ENCODE measurements around the gene SYNPO2. TPM values are rescaled to one million over a fixed set of nuclear protein-coding genes. Genes with fewer than 3 reads are reported as not detected.
A peak's percentile ranks its signal among the peaks of the same experiment; 100 is the strongest.

SYNPO2 gene
- total RNA-seq, 1 donor from 2014 or later: 22.9 TPM

DNA sequence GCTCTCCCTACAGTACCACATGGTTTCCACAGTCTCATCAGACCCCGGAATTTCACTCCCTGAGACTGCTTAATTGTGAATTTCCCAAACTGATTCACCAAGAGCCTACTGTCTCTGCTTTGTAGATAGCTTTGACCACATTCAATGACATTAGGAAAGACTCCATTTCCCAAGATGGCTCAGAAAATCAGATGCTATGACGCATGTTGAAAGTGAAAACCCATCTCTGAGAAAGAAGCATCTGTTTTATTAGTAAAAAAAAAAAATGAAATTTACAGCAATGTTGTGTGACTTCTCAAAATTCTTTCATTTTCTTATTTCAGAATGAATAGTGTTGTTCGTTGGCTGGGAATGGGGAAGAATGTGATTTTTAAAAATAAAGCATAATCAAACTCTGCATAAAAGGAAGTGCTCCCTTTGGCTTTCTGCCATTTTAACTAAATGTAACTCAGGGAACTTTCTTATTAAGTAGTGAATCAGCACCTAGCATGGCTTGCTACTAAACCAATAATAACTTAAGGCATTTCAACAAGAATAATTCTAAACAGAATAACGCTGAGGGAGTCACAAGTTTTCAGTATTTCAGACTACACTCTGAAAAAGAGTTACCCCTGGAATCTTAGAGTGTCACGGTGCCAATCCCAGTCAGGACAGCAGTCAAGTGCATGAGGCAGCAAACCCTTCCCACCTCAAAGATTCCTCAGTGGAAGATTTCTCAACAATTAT lies 149.6 kb downstream of the SYNPO2 start:
- Mint-ChIP-seq H3K4me1 (ENCODE audit: unreplicated experiment) (peaks cover 20% of the 10 kb centered on the region), H3K27me3 (no peaks in the 10 kb centered on the region), H3K4me3 (no peak overlapping the region), H3K27ac (no peak overlapping the region), H3K36me3 (no peaks in the 10 kb centered on the region), H3K9me3 (no peaks in the 10 kb centered on the region)
- DNase-seq (ENCODE audit: extremely low spot score, unreplicated experiment): no peak
- TF ChIP-seq, protein P1, sequence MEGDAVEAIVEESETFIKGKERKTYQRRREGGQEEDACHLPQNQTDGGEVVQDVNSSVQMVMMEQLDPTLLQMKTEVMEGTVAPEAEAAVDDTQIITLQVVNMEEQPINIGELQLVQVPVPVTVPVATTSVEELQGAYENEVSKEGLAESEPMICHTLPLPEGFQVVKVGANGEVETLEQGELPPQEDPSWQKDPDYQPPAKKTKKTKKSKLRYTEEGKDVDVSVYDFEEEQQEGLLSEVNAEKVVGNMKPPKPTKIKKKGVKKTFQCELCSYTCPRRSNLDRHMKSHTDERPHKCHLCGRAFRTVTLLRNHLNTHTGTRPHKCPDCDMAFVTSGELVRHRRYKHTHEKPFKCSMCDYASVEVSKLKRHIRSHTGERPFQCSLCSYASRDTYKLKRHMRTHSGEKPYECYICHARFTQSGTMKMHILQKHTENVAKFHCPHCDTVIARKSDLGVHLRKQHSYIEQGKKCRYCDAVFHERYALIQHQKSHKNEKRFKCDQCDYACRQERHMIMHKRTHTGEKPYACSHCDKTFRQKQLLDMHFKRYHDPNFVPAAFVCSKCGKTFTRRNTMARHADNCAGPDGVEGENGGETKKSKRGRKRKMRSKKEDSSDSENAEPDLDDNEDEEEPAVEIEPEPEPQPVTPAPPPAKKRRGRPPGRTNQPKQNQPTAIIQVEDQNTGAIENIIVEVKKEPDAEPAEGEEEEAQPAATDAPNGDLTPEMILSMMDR (conservative IDR thresholded peaks at IDR 0.05): no peak

DNA sequence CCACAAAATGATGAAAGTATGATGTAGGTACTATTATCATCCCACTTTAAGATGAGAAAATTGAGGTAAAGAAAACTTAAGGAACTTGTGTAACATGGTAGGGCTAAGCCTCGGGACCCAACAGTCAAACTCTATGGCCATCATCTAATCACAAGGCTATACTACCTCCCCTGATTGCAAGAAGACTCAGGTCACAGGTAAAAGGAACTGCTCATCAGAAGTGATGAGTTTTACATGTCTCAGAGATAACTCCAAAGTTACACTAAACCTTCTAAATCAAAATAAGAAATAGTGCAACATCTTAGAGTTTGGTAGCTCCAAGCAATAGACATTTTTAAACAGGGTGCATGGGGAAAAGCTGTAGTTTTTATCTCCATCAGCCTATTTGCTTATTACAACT lies 150.5 kb downstream of the SYNPO2 start:
- no peaks in the 10 kb centered on the region for H3K9me3 Mint-ChIP-seq
- no peak overlapping the region for H3K27ac Mint-ChIP-seq
- H3K4me3 Mint-ChIP-seq: no peak overlapping the region
- H3K36me3 Mint-ChIP-seq: no peaks in the 10 kb centered on the region
- H3K4me1 Mint-ChIP-seq (ENCODE audit: unreplicated experiment): peaks cover 27% of the 10 kb centered on the region
- TF ChIP-seq, protein P1 (conservative IDR thresholded peaks at IDR 0.05): no peak
- no peaks in the 10 kb centered on the region for H3K27me3 Mint-ChIP-seq
- DNase-seq (ENCODE audit: extremely low spot score, unreplicated experiment): no peak

DNA sequence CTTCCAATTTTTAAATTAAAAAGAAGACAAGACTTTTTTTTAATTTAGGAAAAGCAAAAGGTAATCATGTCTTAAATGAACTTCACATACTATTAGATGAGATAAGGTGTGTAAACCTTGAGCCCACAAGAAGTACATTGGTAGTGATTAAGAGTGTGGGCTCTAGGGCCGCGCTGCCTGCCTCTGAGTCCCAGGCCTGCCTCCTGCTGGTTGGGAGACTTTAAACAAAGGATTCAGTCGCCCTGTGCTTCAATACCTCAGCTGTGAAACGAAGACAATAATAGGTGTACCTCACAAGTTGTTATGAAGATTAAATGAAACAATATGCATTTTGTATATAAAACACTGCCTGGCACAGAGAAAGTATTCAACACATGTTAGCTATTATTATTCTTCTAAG lies 151.1 kb downstream of the SYNPO2 start:
- Mint-ChIP-seq H3K4me3 (no peak overlapping the region), H3K27me3 (no peaks in the 10 kb centered on the region), H3K9me3 (no peaks in the 10 kb centered on the region), H3K4me1 (ENCODE audit: unreplicated experiment) (peaks cover 30% of the 10 kb centered on the region), H3K36me3 (no peaks in the 10 kb centered on the region), H3K27ac (no peak overlapping the region)
- no peak for DNase-seq (ENCODE audit: extremely low spot score, unreplicated experiment)
- TF ChIP-seq, protein P1 (conservative IDR thresholded peaks at IDR 0.05): peak; percentile 29

DNA sequence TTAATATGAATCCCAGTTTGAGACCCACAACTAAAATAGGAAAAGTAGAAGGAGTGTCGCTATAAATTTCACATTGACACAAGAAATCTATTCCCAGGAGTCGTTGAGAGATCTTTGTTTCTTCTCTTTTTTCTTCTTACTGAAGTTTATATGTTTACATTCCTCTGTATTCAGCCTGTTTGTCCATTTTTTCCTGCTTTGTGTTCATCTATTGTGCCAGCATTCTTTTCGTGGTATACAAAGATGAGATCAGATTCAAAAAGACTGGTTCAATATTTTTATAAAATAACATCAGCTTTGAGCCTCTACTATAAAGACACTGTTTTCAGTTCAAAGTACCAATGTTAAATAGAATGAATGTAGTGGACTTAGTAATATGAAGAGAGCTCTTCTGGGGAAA lies 151.6 kb downstream of the SYNPO2 start:
- H3K9me3 Mint-ChIP-seq: no peaks in the 10 kb centered on the region
- H3K4me3 Mint-ChIP-seq: no peak overlapping the region
- no peaks in the 10 kb centered on the region for H3K36me3 Mint-ChIP-seq
- H3K27me3 Mint-ChIP-seq: no peaks in the 10 kb centered on the region
- no peak overlapping the region for H3K27ac Mint-ChIP-seq
- TF ChIP-seq, protein P1 (conservative IDR thresholded peaks at IDR 0.05): no peak
- no peak for DNase-seq (ENCODE audit: extremely low spot score, unreplicated experiment)
- H3K4me1 Mint-ChIP-seq (ENCODE audit: unreplicated experiment): peaks cover 31% of the 10 kb centered on the region

DNA sequence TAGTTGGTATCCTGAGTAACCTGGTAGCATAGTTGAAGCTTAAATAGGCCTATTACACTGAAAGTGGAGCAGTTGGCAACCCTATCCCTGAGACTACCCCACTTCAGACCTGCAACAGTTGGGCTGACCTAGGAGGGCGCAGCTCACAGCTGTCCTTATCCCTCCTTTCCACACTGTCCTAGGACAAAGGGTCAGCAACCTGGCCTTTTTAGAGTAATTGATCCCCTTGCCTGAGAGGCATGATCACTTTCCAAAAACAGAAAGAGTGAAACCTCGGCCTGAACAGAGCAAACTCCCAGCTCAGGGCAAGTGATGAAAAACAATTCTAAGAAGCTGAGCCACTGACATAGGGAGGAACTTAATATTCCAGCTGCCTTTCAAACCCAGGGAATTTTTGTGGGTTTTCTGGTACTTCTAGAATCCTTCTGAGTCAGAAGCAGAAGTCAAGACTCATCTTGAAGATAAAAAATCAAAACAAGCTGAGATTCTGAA lies 152.1 kb downstream of the SYNPO2 start:
- Mint-ChIP-seq H3K27ac (no peak overlapping the region), H3K9me3 (no peaks in the 10 kb centered on the region)
- no peak for DNase-seq (ENCODE audit: extremely low spot score, unreplicated experiment)

More for the DNA sequence above, 152.1 kb downstream of the SYNPO2 start:
- no peaks in the 10 kb centered on the region for H3K27me3 Mint-ChIP-seq
- no peaks in the 10 kb centered on the region for H3K36me3 Mint-ChIP-seq
- TF ChIP-seq, protein P1 (conservative IDR thresholded peaks at IDR 0.05): no peak
- H3K4me3 Mint-ChIP-seq: no peak overlapping the region
- peaks cover 31% of the 10 kb centered on the region for H3K4me1 Mint-ChIP-seq (ENCODE audit: unreplicated experiment)
